Panc1 (cell line): Measurements from ENCODE around the gene ATRNL1. TPM values are rescaled to one million over a fixed set of nuclear protein-coding genes. Genes with fewer than 3 reads are reported as not detected.

Experiments used
- ATAC-seq: fragments of 200-7000 bp; cut with Tn5 transposase; 2 replicates; pipeline ENCODE4 v1.9.1; 2020; ENCODE audit warnings: mild to moderate bottlenecking, moderate library complexity
- BruUV-seq: library from RNA; stranded (reverse); fragments of 400-500 nt; replicated peaks from 2 replicates; lab custom pipeline; 2021; lab: Mats Ljungman, UMichigan
- CTCF ChIA-PET: fragments of 300-600 bp; sonication (Branson Sonifier 250); formaldehyde crosslinking; loops from one replicate; lab custom pipeline; 2022; ENCODE audit warnings: antibody characterized with exemption; lab: Charles Lee
- POLR2A ChIA-PET: fragments of 300-600 bp; sonication (Branson Sonifier 250); formaldehyde crosslinking; loops from one replicate; lab custom pipeline; 2022; ENCODE audit warnings: antibody characterized with exemption; lab: Charles Lee
- DNase-seq: peaks from one replicate; pipeline ENCODE4 v3.0.0-alpha.2; 2010; ENCODE audit warnings: low read depth, low spot score
- H3K27ac ChIP-seq: 2 replicates; pipeline ENCODE4 v1.5.1; 2011; ENCODE audit warnings: mild to moderate bottlenecking, low read length, inconsistent platforms
- H3K27me3 ChIP-seq: fragments of 200-500 bp; sonication (Bioruptor generic); 2 replicates; pipeline ENCODE4 v1.6.0; 2014; ENCODE audit warnings: low read length, inconsistent platforms; ENCODE audit not compliant: control insufficient read depth, insufficient read depth
- H3K36me3 ChIP-seq: fragments of 200-500 bp; sonication (Bioruptor generic); 2 replicates; pipeline ENCODE4 v1.5.1; 2014; ENCODE audit warnings: inconsistent platforms, mild to moderate bottlenecking, low read length, moderate library complexity; ENCODE audit not compliant: control insufficient read depth, insufficient read depth
- H3K4me1 ChIP-seq: 2 replicates; pipeline ENCODE4 v1.5.1; 2011; ENCODE audit warnings: inconsistent platforms, mild to moderate bottlenecking, low read length, moderate library complexity; ENCODE audit not compliant: control insufficient read depth, insufficient read depth
- H3K4me3 ChIP-seq, 2 experiments: 2 replicates each; pipeline ENCODE4 v1.5.1; 2011 to 2012; ENCODE audit warnings: low read depth in 2 of 2, low read length in 2 of 2, mild to moderate bottlenecking in 2 of 2, inconsistent platforms in 1 of 2, moderate library complexity in 1 of 2
- H3K9me3 ChIP-seq: fragments of 200-500 bp; sonication (Bioruptor generic); 2 replicates; pipeline ENCODE4 v1.5.1; 2014; ENCODE audit warnings: low read depth, mild to moderate bottlenecking, inconsistent platforms, low read length, moderate library complexity; ENCODE audit not compliant: control insufficient read depth, insufficient read depth
- CTCF ChIP-seq: fragments of 450-650 bp; IDR thresholded peaks from 2 replicates; pipeline ENCODE4 v1.5.1; 2017; ENCODE audit warnings: mild to moderate bottlenecking
- POLR2AphosphoS5 ChIP-seq: IDR thresholded peaks from 2 replicates; pipeline ENCODE4 v1.6.1; 2012; ENCODE audit warnings: mild to moderate bottlenecking, low read depth, low read length, moderate library complexity
- SIN3A ChIP-seq: IDR thresholded peaks from 2 replicates; pipeline ENCODE4 v1.6.1; 2012; ENCODE audit warnings: low read depth, mild to moderate bottlenecking, low read length, moderate library complexity, borderline replicate concordance; ENCODE audit not compliant: insufficient read depth
- TCF7L2 ChIP-seq: IDR thresholded peaks from 2 replicates; pipeline ENCODE4 v1.6.1; 2011; ENCODE audit warnings: mild to moderate bottlenecking, low read depth, low read length, inconsistent platforms
- in situ Hi-C: cut with HindIII; loops from 2 replicates; pipeline ENCODE4 v1.10.0; 2016; ENCODE audit warnings: low sequenced_read_pairs, low pct_unique_long_range_greater_than_20kb
- intact Hi-C: fragments of 100-400 bp; cut with micrococcal nuclease; formaldehyde crosslinking; loops from one replicate; pipeline ENCODE4 v1.10.0; 2022; ENCODE audit not compliant: unreplicated experiment
- total RNA-seq: library from RNA; stranded (reverse); gene quantifications from one replicate; pipeline ENCODE4 v1.2.1, GENCODE V29; 2021; ENCODE audit not compliant: unreplicated experiment
- TF ChIP-seq, protein P1 (sequence below), 2 experiments: IDR thresholded peaks; 2 replicates each; pipeline ENCODE4 v1.6.1; 2011 to 2012; ENCODE audit warnings: low read depth in 2 of 2, control low read depth in 1 of 2, low read length in 1 of 2, mild to moderate bottlenecking in 1 of 2, moderate library complexity in 1 of 2; ENCODE audit not compliant: insufficient read depth in 1 of 2

ATRNL1 gene
- total RNA-seq, 1 experiment from 2014 or later = 17.1 TPM

DNA sequence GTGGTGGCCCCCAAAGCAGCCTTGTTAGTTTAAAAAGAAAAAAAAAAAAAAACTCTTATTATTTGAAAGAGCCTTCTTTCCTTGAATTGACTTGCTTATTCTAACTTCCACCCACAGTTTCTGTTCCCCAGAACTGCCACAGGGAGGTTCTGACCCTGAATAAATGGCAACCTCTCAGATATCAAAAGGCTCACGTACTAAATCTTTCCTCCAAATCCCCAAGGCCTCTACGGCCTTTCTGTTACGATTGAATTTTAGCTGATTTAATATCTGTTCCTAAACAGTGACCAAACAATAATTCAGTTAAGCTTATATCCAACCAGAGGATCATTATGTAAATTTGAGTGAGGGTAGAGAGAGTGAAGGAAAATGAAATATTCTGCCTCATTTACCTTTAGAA lies 697.1 kb downstream of the ATRNL1 start:
- ATAC-seq = no peak
- no peaks in the 10 kb centered on the region for H3K9me3 ChIP-seq
- CTCF ChIA-PET = no interaction called here
- TF ChIP-seq POLR2AphosphoS5 (no peak), CTCF (no peak), SIN3A (no peak), TCF7L2 (no peak)
- TF ChIP-seq, protein P1, sequence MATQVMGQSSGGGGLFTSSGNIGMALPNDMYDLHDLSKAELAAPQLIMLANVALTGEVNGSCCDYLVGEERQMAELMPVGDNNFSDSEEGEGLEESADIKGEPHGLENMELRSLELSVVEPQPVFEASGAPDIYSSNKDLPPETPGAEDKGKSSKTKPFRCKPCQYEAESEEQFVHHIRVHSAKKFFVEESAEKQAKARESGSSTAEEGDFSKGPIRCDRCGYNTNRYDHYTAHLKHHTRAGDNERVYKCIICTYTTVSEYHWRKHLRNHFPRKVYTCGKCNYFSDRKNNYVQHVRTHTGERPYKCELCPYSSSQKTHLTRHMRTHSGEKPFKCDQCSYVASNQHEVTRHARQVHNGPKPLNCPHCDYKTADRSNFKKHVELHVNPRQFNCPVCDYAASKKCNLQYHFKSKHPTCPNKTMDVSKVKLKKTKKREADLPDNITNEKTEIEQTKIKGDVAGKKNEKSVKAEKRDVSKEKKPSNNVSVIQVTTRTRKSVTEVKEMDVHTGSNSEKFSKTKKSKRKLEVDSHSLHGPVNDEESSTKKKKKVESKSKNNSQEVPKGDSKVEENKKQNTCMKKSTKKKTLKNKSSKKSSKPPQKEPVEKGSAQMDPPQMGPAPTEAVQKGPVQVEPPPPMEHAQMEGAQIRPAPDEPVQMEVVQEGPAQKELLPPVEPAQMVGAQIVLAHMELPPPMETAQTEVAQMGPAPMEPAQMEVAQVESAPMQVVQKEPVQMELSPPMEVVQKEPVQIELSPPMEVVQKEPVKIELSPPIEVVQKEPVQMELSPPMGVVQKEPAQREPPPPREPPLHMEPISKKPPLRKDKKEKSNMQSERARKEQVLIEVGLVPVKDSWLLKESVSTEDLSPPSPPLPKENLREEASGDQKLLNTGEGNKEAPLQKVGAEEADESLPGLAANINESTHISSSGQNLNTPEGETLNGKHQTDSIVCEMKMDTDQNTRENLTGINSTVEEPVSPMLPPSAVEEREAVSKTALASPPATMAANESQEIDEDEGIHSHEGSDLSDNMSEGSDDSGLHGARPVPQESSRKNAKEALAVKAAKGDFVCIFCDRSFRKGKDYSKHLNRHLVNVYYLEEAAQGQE (IDR thresholded peaks at IDR 0.05; ENCODE audit: insufficient read depth in 1 of 2, low read depth in 2 of 2, low read length in 1 of 2) = no peak
- in situ Hi-C loops = no loop called here
- H3K27me3 ChIP-seq = no peaks in the 10 kb centered on the region
- H3K4me3 ChIP-seq = no peak overlapping the region
- no peak overlapping the region for H3K27ac ChIP-seq
- no peaks in the 10 kb centered on the region for H3K36me3 ChIP-seq
- POLR2A ChIA-PET = no interaction called here
- no TSS peak for BruUV-seq
- H3K4me1 ChIP-seq = no peaks in the 10 kb centered on the region
- DNase-seq = no peak
- intact Hi-C loops = no loop called here

GRCh38 chr10:115795964-115796363 lies 702.8 kb downstream of the ATRNL1 start:
- intact Hi-C loops (no loop called here), in situ Hi-C loops (no loop called here)
- no TSS peak for BruUV-seq
- Histone ChIP-seq H3K27me3 (no peaks in the 10 kb centered on the region), H3K9me3 (no peaks in the 10 kb centered on the region), H3K36me3 (no peaks in the 10 kb centered on the region), H3K27ac (no peak overlapping the region), H3K4me1 (no peaks in the 10 kb centered on the region), H3K4me3 (no peak overlapping the region)
- POLR2A ChIA-PET = no interaction called here
- TF ChIP-seq TCF7L2 (no peak), CTCF (no peak), SIN3A (no peak), POLR2AphosphoS5 (no peak)
- TF ChIP-seq, protein P1 (IDR thresholded peaks at IDR 0.05; ENCODE audit: insufficient read depth in 1 of 2, low read depth in 2 of 2, low read length in 1 of 2) = no peak
- DNase-seq = no peak
- ATAC-seq = no peak
- CTCF ChIA-PET = no interaction called here
